PC-3 (cell line): Measurements from ENCODE around the gene SDK1. TPM values are rescaled to one million over a fixed set of nuclear protein-coding genes. Genes with fewer than 3 reads are reported as not detected.

ENCODE experiments used
- ATAC-seq: fragments of 200-7000 bp; cut with Tn5 transposase; 2 replicates; pipeline ENCODE4 v1.9.1; 2020; ENCODE audit warnings: mild to moderate bottlenecking, moderate library complexity
- BruUV-seq: library from RNA; stranded (reverse); fragments of 400-500 nt; replicated peaks from 2 replicates; lab custom pipeline; 2021; lab: Mats Ljungman, UMichigan
- CTCF ChIA-PET: fragments of 300-600 bp; sonication (Branson Sonifier 250); formaldehyde crosslinking; loops from one replicate; lab custom pipeline; 2022; ENCODE audit warnings: antibody characterized with exemption; lab: Charles Lee
- POLR2A ChIA-PET: fragments of 300-600 bp; sonication (Branson Sonifier 250); formaldehyde crosslinking; loops from one replicate; lab custom pipeline; 2022; ENCODE audit warnings: antibody characterized with exemption; ENCODE audit not compliant: unreplicated experiment; lab: Charles Lee
- DNase-seq: peaks from one replicate; pipeline ENCODE4 v3.0.0-alpha.2; 2015
- H2AFZ ChIP-seq: fragments of 300-600 bp; sonication (generic); 2 replicates; pipeline ENCODE4 v1.6.0; 2016; ENCODE audit warnings: antibody characterized with exemption, low read length
- H3F3A ChIP-seq: fragments of 300-600 bp; sonication (generic); one replicate; pipeline ENCODE4 v1.6.0; 2017; ENCODE audit warnings: antibody characterized with exemption, low read length, control low read depth, mild to moderate bottlenecking; ENCODE audit not compliant: unreplicated experiment
- H3K27ac ChIP-seq: fragments of 300-600 bp; sonication (generic); 2 replicates; pipeline ENCODE4 v1.5.1; 2016; ENCODE audit warnings: mild to moderate bottlenecking, low read length
- H3K27me3 ChIP-seq: fragments of 300-600 bp; sonication (generic); 2 replicates; pipeline ENCODE4 v1.6.1; 2016; ENCODE audit warnings: low read length, mixed read lengths
- H3K36me3 ChIP-seq: fragments of 300-600 bp; sonication (generic); 2 replicates; pipeline ENCODE4 v1.6.1; 2016; ENCODE audit warnings: low read depth, mixed run types, low read length, mixed read lengths
- H3K4me1 ChIP-seq: fragments of 300-600 bp; sonication (generic); 2 replicates; pipeline ENCODE4 v1.5.1; 2016; ENCODE audit warnings: low read length; ENCODE audit not compliant: insufficient read depth
- H3K4me2 ChIP-seq: fragments of 300-600 bp; sonication (generic); 2 replicates; pipeline ENCODE4 v1.6.0; 2016; ENCODE audit warnings: low read length
- H3K4me3 ChIP-seq: fragments of 300-600 bp; sonication (generic); 2 replicates; pipeline ENCODE4 v1.5.1; 2016; ENCODE audit warnings: mild to moderate bottlenecking, low read length, mixed read lengths
- H3K79me2 ChIP-seq: fragments of 300-600 bp; sonication (generic); 2 replicates; pipeline ENCODE4 v1.6.1; 2017; ENCODE audit warnings: low read length, mixed read lengths
- H3K9ac ChIP-seq: fragments of 300-600 bp; sonication (generic); 2 replicates; pipeline ENCODE4 v1.6.0; 2016; ENCODE audit warnings: mild to moderate bottlenecking, low read length
- H3K9me2 ChIP-seq: fragments of 300-600 bp; sonication (generic); replicated peaks from 2 replicates; pipeline ENCODE4 v1.6.1; 2016; ENCODE audit warnings: mixed run types, low read length, mixed read lengths
- H3K9me3 ChIP-seq: fragments of 300-600 bp; sonication (generic); 2 replicates; pipeline ENCODE4 v1.6.1; 2016; ENCODE audit warnings: low read length, mixed read lengths
- H4K20me1 ChIP-seq: fragments of 300-600 bp; sonication (generic); 2 replicates; pipeline ENCODE4 v1.6.1; 2016; ENCODE audit warnings: low read length, mixed read lengths
- CTCF ChIP-seq: fragments of 300-600 bp; sonication (generic); conservative IDR thresholded peaks from 2 replicates; pipeline ENCODE4 v1.5.1; 2017; ENCODE audit warnings: antibody characterized with exemption, low read depth, mild to moderate bottlenecking, low read length
- EZH2 ChIP-seq: fragments of 300-600 bp; sonication (generic); IDR thresholded peaks from one replicate; pipeline ENCODE4 v1.6.1; 2017; ENCODE audit warnings: antibody characterized with exemption, mild to moderate bottlenecking, low read length; ENCODE audit not compliant: unreplicated experiment
- EZH2phosphoT487 ChIP-seq: fragments of 300-600 bp; sonication (generic); IDR thresholded peaks from 2 replicates; pipeline ENCODE4 v1.6.1; 2018; ENCODE audit warnings: mild to moderate bottlenecking, antibody characterized with exemption, low read length, borderline replicate concordance
- intact Hi-C: fragments of 100-400 bp; cut with micrococcal nuclease; formaldehyde crosslinking; loops from 2 replicates; pipeline ENCODE4 v1.9.0; 2023
- total RNA-seq: library from RNA; depleted of rRNA; stranded (reverse); fragments of >200 nt; gene quantifications from 2 replicates; pipeline ENCODE4 v1.2.3, GENCODE V29; 2014

SDK1 gene
- total RNA-seq, 1 experiment from 2014 or later, result 2.8 TPM

DNA sequence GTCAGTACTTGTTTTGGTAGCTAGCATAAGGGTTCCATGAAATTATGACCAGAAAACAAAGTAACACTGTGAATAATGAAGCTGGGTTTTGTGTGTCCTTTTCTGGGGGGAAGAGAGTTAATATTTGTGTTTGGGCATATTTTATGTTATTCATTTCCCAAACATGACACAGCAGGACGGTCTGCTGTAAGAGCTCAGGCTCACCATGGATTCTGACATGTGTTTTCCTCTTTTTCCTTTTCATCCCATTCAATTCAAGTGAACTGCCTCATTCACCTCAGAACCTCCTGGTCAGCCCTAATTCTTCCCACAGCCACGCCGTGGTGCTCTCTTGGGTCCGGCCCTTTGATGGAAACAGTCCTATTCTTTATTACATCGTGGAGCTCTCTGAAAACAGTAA is 685.9 kb downstream of the SDK1 start:
- ChIA-PET CTCF (no interaction called here), POLR2A (no interaction called here)
- H3K9me2 ChIP-seq, result no peaks in the 10 kb centered on the region
- H2AFZ ChIP-seq, result no peak overlapping the region
- no peaks in the 10 kb centered on the region for H3K79me2 ChIP-seq
- H3F3A ChIP-seq, result no peaks in the 10 kb centered on the region
- no peaks in the 10 kb centered on the region for H3K4me1 ChIP-seq
- H3K9me3 ChIP-seq, result no peaks in the 10 kb centered on the region
- BruUV-seq, result no TSS peak
- no peaks in the 10 kb centered on the region for H3K36me3 ChIP-seq
- H3K4me3 ChIP-seq, result no peak overlapping the region
- ATAC-seq (no peak), DNase-seq (no peak)
- intact Hi-C loops, result no loop called here
- H3K9ac ChIP-seq, result no peak overlapping the region
- H3K4me2 ChIP-seq, result no peak overlapping the region
- H3K27me3 ChIP-seq, result no peaks in the 10 kb centered on the region
- no peaks in the 10 kb centered on the region for H4K20me1 ChIP-seq
- H3K27ac ChIP-seq, result no peak overlapping the region
- TF ChIP-seq EZH2phosphoT487, result no peak
- TF ChIP-seq EZH2, result no peak
- no peak for TF ChIP-seq CTCF

DNA sequence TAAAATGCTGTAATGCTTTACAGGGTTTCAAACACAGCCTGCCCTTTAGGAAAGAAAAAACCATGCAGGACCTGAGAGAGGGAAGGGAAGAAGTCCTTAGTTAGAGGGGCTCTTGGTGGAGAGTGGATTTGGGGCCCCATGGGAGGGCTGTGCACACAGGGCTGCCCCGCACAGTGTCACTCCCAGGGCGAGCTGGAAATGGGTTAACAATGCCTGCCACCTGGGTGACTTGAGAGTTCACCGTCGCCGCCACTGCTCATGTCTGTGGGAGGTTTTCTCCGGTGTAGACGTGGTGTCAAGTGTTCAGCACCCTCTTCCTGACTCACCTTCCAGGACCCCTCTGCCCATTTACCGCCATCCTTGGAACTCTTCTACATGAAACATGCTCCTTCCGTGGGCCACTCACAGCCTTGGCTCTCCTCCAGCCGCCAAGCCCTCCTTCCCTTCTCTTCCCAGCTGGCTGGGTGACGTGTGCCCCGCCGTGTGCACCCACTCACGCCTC is 686.4 kb downstream of the SDK1 start:
- no TSS peak for BruUV-seq
- Histone ChIP-seq H3K4me1 (no peaks in the 10 kb centered on the region), H3F3A (no peaks in the 10 kb centered on the region), H3K36me3 (no peaks in the 10 kb centered on the region), H2AFZ (no peak overlapping the region), H3K4me3 (no peak overlapping the region), H3K9ac (no peak overlapping the region), H3K9me2 (no peaks in the 10 kb centered on the region), H3K27me3 (no peaks in the 10 kb centered on the region), H3K79me2 (no peaks in the 10 kb centered on the region), H3K9me3 (no peaks in the 10 kb centered on the region), H3K27ac (no peak overlapping the region), H4K20me1 (no peaks in the 10 kb centered on the region), H3K4me2 (no peak overlapping the region)
- ChIA-PET POLR2A (interaction anchor here (0.6 kb wide), 1 partner anchor 167 kb away, joined by 8 read pairs; no protein-coding TSS in a partner anchor), CTCF (no interaction called here)
- TF ChIP-seq EZH2phosphoT487 (no peak), EZH2 (no peak), CTCF (no peak)
- intact Hi-C loops, result no loop called here
- ATAC-seq (no peak), DNase-seq (no peak)

GRCh38 chr7:3989723-3990122 is 688.7 kb downstream of the SDK1 start:
- Histone ChIP-seq H3K79me2 (no peaks in the 10 kb centered on the region), H3K4me1 (no peaks in the 10 kb centered on the region), H3K27me3 (no peaks in the 10 kb centered on the region), H3K27ac (no peak overlapping the region), H4K20me1 (no peaks in the 10 kb centered on the region), H3K4me3 (no peak overlapping the region), H3K4me2 (no peak overlapping the region), H3K9me3 (no peaks in the 10 kb centered on the region), H3K9ac (no peak overlapping the region), H3F3A (no peaks in the 10 kb centered on the region), H3K36me3 (no peaks in the 10 kb centered on the region), H3K9me2 (no peaks in the 10 kb centered on the region), H2AFZ (no peak overlapping the region)
- no TSS peak for BruUV-seq
- no peak for TF ChIP-seq EZH2phosphoT487
- no peak for TF ChIP-seq CTCF
- no peak for TF ChIP-seq EZH2
- ChIA-PET POLR2A (no interaction called here), CTCF (no interaction called here)
- intact Hi-C loops, result no loop called here
- DNase-seq (no peak), ATAC-seq (no peak)
